Measurements from ENCODE around the gene BRIP1. TPM values are rescaled to one million over a fixed set of nuclear protein-coding genes. Genes with fewer than 3 reads are reported as not detected.
"Not testable (repeated sequence)": the region's sequence is repeated elsewhere in the genome, so short reads cannot be mapped to it uniquely, and the experiment has no call there.

The BRIP1 gene
- total RNA-seq, 1 donor from 2014 or later, result 4.3 TPM

DNA sequence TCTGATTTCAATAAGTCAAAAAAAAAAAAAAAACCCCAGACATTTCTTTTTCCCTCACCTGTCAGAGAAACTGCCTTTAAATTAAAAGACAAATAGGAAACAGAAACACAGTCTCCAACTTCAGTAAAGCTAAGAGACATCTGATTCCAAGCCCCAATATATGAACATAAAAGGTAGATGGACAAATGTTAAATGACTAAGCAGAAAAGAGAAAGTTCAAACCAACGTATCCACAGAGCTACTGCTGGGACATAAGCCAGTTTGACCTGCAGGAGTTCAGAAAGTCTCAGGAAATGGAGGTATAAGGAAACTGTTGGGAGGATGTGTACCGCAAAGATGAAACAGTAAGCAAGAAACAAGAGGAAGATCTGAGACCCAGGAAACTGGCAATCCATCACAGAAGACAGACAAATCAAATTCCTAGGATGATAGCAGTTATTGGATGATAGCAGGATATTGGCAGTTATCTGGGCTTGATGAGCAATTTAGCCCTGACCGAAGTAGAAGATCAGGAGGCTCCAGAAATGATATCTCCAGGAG is 135.0 kb downstream of the BRIP1 start:
- peaks cover 3% of the 10 kb centered on the region for H3K36me3 Mint-ChIP-seq (ENCODE audit: low read depth)
- H3K9me3 Mint-ChIP-seq (ENCODE audit: low read depth), result peaks cover 3% of the 10 kb centered on the region
- no peaks in the 10 kb centered on the region for H3K27me3 Mint-ChIP-seq (ENCODE audit: low read depth)
- H3K4me1 Mint-ChIP-seq (ENCODE audit: low read depth), result peaks cover 3% of the 10 kb centered on the region
- DNase-seq (ENCODE audit: low spot score), result no peak
- H3K4me3 Mint-ChIP-seq (ENCODE audit: unreplicated experiment), result no peak overlapping the region
- no peak overlapping the region for H3K27ac Mint-ChIP-seq (ENCODE audit: unreplicated experiment)
- TF ChIP-seq, protein P1, sequence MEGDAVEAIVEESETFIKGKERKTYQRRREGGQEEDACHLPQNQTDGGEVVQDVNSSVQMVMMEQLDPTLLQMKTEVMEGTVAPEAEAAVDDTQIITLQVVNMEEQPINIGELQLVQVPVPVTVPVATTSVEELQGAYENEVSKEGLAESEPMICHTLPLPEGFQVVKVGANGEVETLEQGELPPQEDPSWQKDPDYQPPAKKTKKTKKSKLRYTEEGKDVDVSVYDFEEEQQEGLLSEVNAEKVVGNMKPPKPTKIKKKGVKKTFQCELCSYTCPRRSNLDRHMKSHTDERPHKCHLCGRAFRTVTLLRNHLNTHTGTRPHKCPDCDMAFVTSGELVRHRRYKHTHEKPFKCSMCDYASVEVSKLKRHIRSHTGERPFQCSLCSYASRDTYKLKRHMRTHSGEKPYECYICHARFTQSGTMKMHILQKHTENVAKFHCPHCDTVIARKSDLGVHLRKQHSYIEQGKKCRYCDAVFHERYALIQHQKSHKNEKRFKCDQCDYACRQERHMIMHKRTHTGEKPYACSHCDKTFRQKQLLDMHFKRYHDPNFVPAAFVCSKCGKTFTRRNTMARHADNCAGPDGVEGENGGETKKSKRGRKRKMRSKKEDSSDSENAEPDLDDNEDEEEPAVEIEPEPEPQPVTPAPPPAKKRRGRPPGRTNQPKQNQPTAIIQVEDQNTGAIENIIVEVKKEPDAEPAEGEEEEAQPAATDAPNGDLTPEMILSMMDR (IDR thresholded peaks at IDR 0.05), result no peak

DNA sequence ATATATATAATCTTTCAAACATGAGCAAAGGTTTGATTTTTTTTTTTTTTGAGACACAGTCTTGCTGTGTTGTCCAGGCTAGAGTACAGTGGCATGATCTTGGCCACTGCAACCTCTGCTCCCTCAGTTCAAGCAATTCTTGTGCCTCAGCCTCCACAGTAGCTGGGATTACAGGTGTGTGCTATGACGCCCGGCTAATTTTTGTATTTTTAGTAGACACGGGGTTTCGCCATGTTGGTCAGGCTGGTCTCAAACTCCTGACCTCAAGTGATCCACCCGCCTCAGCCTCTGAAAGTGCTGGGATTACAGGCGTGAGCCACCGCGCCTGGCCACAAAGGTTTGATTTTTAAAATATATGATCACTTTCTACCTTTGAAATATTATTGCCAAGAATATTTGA is 135.5 kb downstream of the BRIP1 start:
- DNase-seq (ENCODE audit: low spot score); H3K27me3 Mint-ChIP-seq (ENCODE audit: low read depth); H3K4me3 Mint-ChIP-seq (ENCODE audit: unreplicated experiment); H3K4me1 Mint-ChIP-seq (ENCODE audit: low read depth); H3K27ac Mint-ChIP-seq (ENCODE audit: unreplicated experiment); H3K9me3 Mint-ChIP-seq (ENCODE audit: low read depth); H3K36me3 Mint-ChIP-seq (ENCODE audit: low read depth): not testable (repeated sequence)

DNA sequence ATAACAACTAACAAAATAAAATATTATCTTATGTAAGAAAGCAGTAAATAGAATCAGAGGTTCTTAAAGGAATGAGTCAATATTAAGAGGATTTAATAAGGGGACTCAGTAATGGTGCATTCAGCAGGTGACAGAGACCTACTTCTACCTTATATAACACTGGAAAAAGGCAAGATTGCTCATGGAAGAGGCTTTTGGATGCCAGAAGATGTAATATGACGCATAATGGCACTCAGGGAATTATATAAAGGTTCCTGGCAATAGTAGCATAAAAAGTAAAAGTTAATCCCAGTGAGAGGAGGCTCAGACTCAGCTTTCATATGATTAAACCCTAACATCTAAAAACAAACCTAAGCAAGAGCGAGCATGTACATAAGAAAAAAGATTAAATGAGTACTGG is 136.4 kb downstream of the BRIP1 start:
- Mint-ChIP-seq H3K27ac (ENCODE audit: unreplicated experiment) (no peak overlapping the region), H3K4me1 (ENCODE audit: low read depth) (peaks cover 3% of the 10 kb centered on the region), H3K36me3 (ENCODE audit: low read depth) (peaks cover 3% of the 10 kb centered on the region), H3K9me3 (ENCODE audit: low read depth) (peaks cover 3% of the 10 kb centered on the region), H3K27me3 (ENCODE audit: low read depth) (no peaks in the 10 kb centered on the region), H3K4me3 (ENCODE audit: unreplicated experiment) (no peak overlapping the region)
- no peak for DNase-seq (ENCODE audit: low spot score)
- TF ChIP-seq, protein P1 (IDR thresholded peaks at IDR 0.05), result no peak

- Mint-ChIP-seq H3K36me3 (ENCODE audit: low read depth) (peaks cover 3% of the 10 kb centered on the region), H3K27me3 (ENCODE audit: low read depth) (no peaks in the 10 kb centered on the region), H3K27ac (ENCODE audit: unreplicated experiment) (no peak overlapping the region), H3K9me3 (ENCODE audit: low read depth) (peaks cover 3% of the 10 kb centered on the region), H3K4me1 (ENCODE audit: low read depth) (no peaks in the 10 kb centered on the region), H3K4me3 (ENCODE audit: unreplicated experiment) (no peak overlapping the region)
- DNase-seq (ENCODE audit: low spot score), result no peak
- TF ChIP-seq, protein P1 (IDR thresholded peaks at IDR 0.05), result no peak
These were observed 138.6 kb downstream of the BRIP1 start for GRCh38 chr17:61724777-61725176.

DNA sequence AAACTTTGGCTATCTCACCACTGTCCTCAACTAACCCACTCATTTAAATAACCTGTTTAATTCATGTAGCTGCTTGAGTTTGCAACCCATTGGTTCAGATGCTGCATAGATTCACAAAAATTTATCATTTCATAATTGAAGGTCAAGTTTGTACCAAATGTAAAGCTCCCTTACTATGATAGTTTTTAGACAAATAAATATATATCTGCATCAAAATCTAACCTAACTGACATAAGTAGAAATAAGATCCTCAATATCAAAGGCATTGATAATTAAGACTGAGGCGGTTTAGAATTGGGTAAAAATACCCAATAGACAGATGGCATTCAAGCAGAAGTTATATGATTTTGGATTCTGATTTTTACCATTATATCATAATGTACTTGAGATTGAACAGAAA is 139.4 kb downstream of the BRIP1 start:
- no peak for DNase-seq (ENCODE audit: low spot score)
- H3K4me3 Mint-ChIP-seq (ENCODE audit: unreplicated experiment), result no peak overlapping the region
- H3K36me3 Mint-ChIP-seq (ENCODE audit: low read depth), result peaks cover 3% of the 10 kb centered on the region
- peaks cover 3% of the 10 kb centered on the region for H3K9me3 Mint-ChIP-seq (ENCODE audit: low read depth)
- TF ChIP-seq, protein P1 (IDR thresholded peaks at IDR 0.05), result no peak
- no peaks in the 10 kb centered on the region for H3K4me1 Mint-ChIP-seq (ENCODE audit: low read depth)
- no peaks in the 10 kb centered on the region for H3K27me3 Mint-ChIP-seq (ENCODE audit: low read depth)
- no peak overlapping the region for H3K27ac Mint-ChIP-seq (ENCODE audit: unreplicated experiment)

DNA sequence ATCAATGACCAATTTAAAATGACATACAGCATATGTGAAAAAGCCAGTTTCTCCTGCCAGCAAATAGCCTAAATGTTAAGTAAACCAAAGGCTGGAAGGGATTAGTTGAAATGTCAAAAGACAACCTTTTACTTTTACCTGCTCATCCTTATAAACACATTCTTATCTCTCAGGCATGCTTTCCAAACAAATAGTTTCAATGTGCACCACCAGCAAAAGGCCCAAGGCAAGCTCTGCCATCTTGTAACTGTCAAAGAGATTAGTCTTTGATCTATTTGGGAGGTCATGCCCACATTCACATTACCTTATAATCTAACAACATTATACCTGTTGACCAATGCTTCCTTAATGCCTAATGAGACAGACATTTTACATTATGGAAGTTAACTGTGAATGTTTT is 140.1 kb downstream of the BRIP1 start:
- H3K4me1 Mint-ChIP-seq (ENCODE audit: low read depth), result no peaks in the 10 kb centered on the region
- no peak overlapping the region for H3K4me3 Mint-ChIP-seq (ENCODE audit: unreplicated experiment)
- peaks cover 5% of the 10 kb centered on the region for H3K9me3 Mint-ChIP-seq (ENCODE audit: low read depth)
- H3K27ac Mint-ChIP-seq (ENCODE audit: unreplicated experiment), result no peak overlapping the region
- no peak for DNase-seq (ENCODE audit: low spot score)
- no peaks in the 10 kb centered on the region for H3K27me3 Mint-ChIP-seq (ENCODE audit: low read depth)
- H3K36me3 Mint-ChIP-seq (ENCODE audit: low read depth), result no peaks in the 10 kb centered on the region
- TF ChIP-seq, protein P1 (IDR thresholded peaks at IDR 0.05), result no peak
